Spleen (tissue), 11 donors: Measurements from ENCODE around the gene CENPM. TPM values are rescaled to one million over a fixed set of nuclear protein-coding genes. Genes with fewer than 3 reads are reported as not detected.

Experiments used
- DNase-seq: peaks from one replicate; pipeline ENCODE4 v3.0.0-alpha.2; 2020
- H3K27ac ChIP-seq, 8 donors: fragments of 200-600 bp; sonication (generic) in 7 of 8; 1 replicate in 4 of 8; 2 replicates in 4 of 8; pipeline versions ENCODE4 v1.5.0 to v1.8.0; 2016 to 2021; ENCODE audit warnings: inconsistent platforms in 4 of 8, mild to moderate bottlenecking in 4 of 8, moderate library complexity in 1 of 8
- H3K27me3 ChIP-seq, 7 donors: fragments of 200-600 bp; sonication (generic) in 6 of 7; replicated peaks in 1 of 7; 1 replicate in 4 of 7; 2 replicates in 3 of 7; pipeline versions ENCODE4 v1.5.0 to v1.8.0; 2016 to 2021; ENCODE audit warnings: inconsistent platforms in 3 of 7, mild to moderate bottlenecking in 1 of 7
- H3K36me3 ChIP-seq, 6 donors: fragments of 200-600 bp; sonication (generic) in 5 of 6; 1 replicate in 4 of 6; 2 replicates in 2 of 6; pipeline versions ENCODE4 v1.5.0 to v1.8.0; 2016 to 2021; ENCODE audit warnings: inconsistent platforms in 2 of 6
- H3K4me1 ChIP-seq, 6 donors: fragments of 200-600 bp; sonication (generic) in 5 of 6; 1 replicate in 3 of 6; 2 replicates in 3 of 6; pipeline versions ENCODE4 v1.5.0 to v1.8.0; 2016 to 2021; ENCODE audit warnings: inconsistent platforms in 3 of 6
- H3K4me3 ChIP-seq, 8 donors: fragments of 200-600 bp; sonication (generic) in 7 of 8; 1 replicate in 4 of 8; 2 replicates in 4 of 8; pipeline versions ENCODE4 v1.5.0 to v1.8.0; 2016 to 2021; ENCODE audit warnings: inconsistent platforms in 4 of 8, mild to moderate bottlenecking in 4 of 8, moderate library complexity in 2 of 8
- H3K9me3 ChIP-seq, 8 donors: fragments of 200-600 bp; sonication (generic) in 7 of 8; 1 replicate in 4 of 8; 2 replicates in 4 of 8; pipeline versions ENCODE4 v1.5.0 to v1.8.0; 2016 to 2021; ENCODE audit warnings: inconsistent platforms in 4 of 8
- CTCF ChIP-seq, 11 experiments: fragments of 200-600 bp in 7 of 11; fragments of 450-650 bp in 4 of 11; sonication (generic) in 4 of 11; IDR thresholded peaks in 8 of 11; conservative IDR thresholded peaks in 3 of 11; 1 replicate in 7 of 11; 2 replicates in 4 of 11; pipeline versions ENCODE4 v1.4.0 to v1.8.0; 2016 to 2021; ENCODE audit warnings: antibody characterized with exemption in 11 of 11, inconsistent platforms in 4 of 11, mild to moderate bottlenecking in 1 of 11
- POLR2A ChIP-seq, 3 donors: fragments of 450-650 bp; IDR thresholded peaks; one replicate each; pipeline ENCODE4 v1.5.1; 2017; ENCODE audit warnings: antibody characterized with exemption in 3 of 3, mild to moderate bottlenecking in 1 of 3
- POLR2AphosphoS5 ChIP-seq, 3 donors: sonication (generic); formaldehyde crosslinking; IDR thresholded peaks; one replicate each; pipeline ENCODE4 v1.5.1; 2017; ENCODE audit warnings: antibody characterized with exemption in 3 of 3
- WGBS, 5 donors: extraction: QIAGEN DNeasy Blood & Tissue Kit in 3 of 5; methylation state at CpG; one replicate each; pipeline versions ENCODE4 v1.1.5 to v1.1.7; 2013 to 2018; 5-methylcytosine and 5-hydroxymethylcytosine counted together
- intact Hi-C: fragments of 100-400 bp; cut with DNase I; formaldehyde crosslinking; loops from one replicate; pipeline ENCODE4 v1.15.0; 2023; ENCODE audit warnings: low total_unique reads
- polyA plus RNA-seq, 3 donors: library from polyadenylated mRNA; stranded (reverse); fragments of 200-250 nt; gene quantifications; one replicate each; pipeline ENCODE4 v1.2.1, GENCODE V29; 2013
- total RNA-seq, 7 donors: library from RNA; depleted of rRNA in 3 of 7; stranded (reverse); fragments of >200 nt in 3 of 7; fragmentation: NEBNext Ultra II Directional in 4 of 7; extraction: Animal tissue kit (Norgen Biotek cat#: 25700) in 4 of 7; gene quantifications; one replicate each; pipeline versions ENCODE4 v1.1.0 to v1.2.1, GENCODE V29; 2016 to 2021
- donor health status: healthy with polysubstance abuse.
- donor health status: DM: no; HTN: no; CAD: no; lungs with moderate emphysema.
- donor health status: DM: no; HTN: no; CAD: no.
- donor health status: Bipolar disorder and iron deficiency.
- donor health status: healthy.
- donor health status: DM: no; HTN: no; CAD: no.
- donor health status: DM: yes; HTN: yes; CAD: no.

Gene CENPM
- total and polyA plus RNA-seq, 10 donors = 3.3 to 63.1 (median 15.4) TPM

GRCh38 chr22:41910050-41911000, 36.6 kb downstream of the CENPM start:
- H3K4me3 ChIP-seq = peak overlapping the region; percentile 7 to 68 (median 37)
- peaks cover 0 to 28% (median 16%) of the 10 kb centered on the region in 6 donors for H3K36me3 ChIP-seq
- H3K4me1 ChIP-seq = peaks cover 25 to 78% (median 51%) of the 10 kb centered on the region in 6 donors
- no peak for DNase-seq
- peak overlapping the region in 1 of 8 donors; percentile 74 for H3K27ac ChIP-seq
- 1 to 8% (median 2%) methylated on average over 9 to 112 of the region's 112 CpGs for WGBS, 5 donors
- no peak for TF ChIP-seq POLR2A (IDR thresholded peaks at IDR 0.05)
- TF ChIP-seq POLR2AphosphoS5 (IDR thresholded peaks at IDR 0.05) = peak in 1 of 3 donors; percentile 37
- peaks cover 4 to 66% (median 58%) of the 10 kb centered on the region in 7 donors for H3K27me3 ChIP-seq
- H3K9me3 ChIP-seq = no peaks in the 10 kb centered on the region
- intact Hi-C loops = no loop called here

- no peak for DNase-seq
- Histone ChIP-seq H3K4me3 (peak overlapping the region in 6 of 8 donors; percentile 23 to 68 (median 38)), H3K27me3 (peaks cover 4 to 57% (median 50%) of the 10 kb centered on the region in 7 donors), H3K4me1 (peaks cover 22 to 70% (median 44%) of the 10 kb centered on the region in 6 donors), H3K27ac (peak overlapping the region in 1 of 8 donors; percentile 74), H3K36me3 (peaks cover 0 to 36% (median 24%) of the 10 kb centered on the region in 6 donors), H3K9me3 (no peaks in the 10 kb centered on the region)
- intact Hi-C loops = no loop called here
- no peak for TF ChIP-seq POLR2A (IDR thresholded peaks at IDR 0.05)
- TF ChIP-seq POLR2AphosphoS5 (IDR thresholded peaks at IDR 0.05) = peak in 1 of 3 donors; percentile 31
- no peak for TF ChIP-seq CTCF (IDR thresholded peaks at IDR 0.05 in 8 of 11, conservative IDR thresholded peaks at IDR 0.05 in 3 of 11)
- 26 to 31% (median 28%) methylated on average over 24 to 55 of the region's 55 CpGs for WGBS, 5 donors
Observed at GRCh38 chr22:41909310-41910049, 37.5 kb downstream of the CENPM start.

GRCh38 chr22:41908411-41909309, 38.3 kb downstream of the CENPM start:
- no peak for DNase-seq
- no peaks in the 10 kb centered on the region for H3K9me3 ChIP-seq
- H3K27me3 ChIP-seq = peaks cover 4 to 49% (median 43%) of the 10 kb centered on the region in 7 donors
- intact Hi-C loops = no loop called here
- no peak for TF ChIP-seq CTCF (IDR thresholded peaks at IDR 0.05 in 8 of 11, conservative IDR thresholded peaks at IDR 0.05 in 3 of 11)
- TF ChIP-seq POLR2AphosphoS5 (IDR thresholded peaks at IDR 0.05) = no peak
- TF ChIP-seq POLR2A (IDR thresholded peaks at IDR 0.05) = no peak
- WGBS, 5 donors = 55 to 70% (median 64%) methylated on average over 13 to 14 of the region's 14 CpGs
- H3K4me1 ChIP-seq = peaks cover 22 to 63% (median 40%) of the 10 kb centered on the region in 6 donors
- peak overlapping the region in 3 of 8 donors; percentile 19 to 74 (median 19) for H3K27ac ChIP-seq
- no peak overlapping the region for H3K4me3 ChIP-seq
- H3K36me3 ChIP-seq = peaks cover 0 to 44% (median 32%) of the 10 kb centered on the region in 6 donors
